Neural cell (in vitro differentiated cells): ENCODE measurements around the gene RAB39B. TPM values are rescaled to one million over a fixed set of nuclear protein-coding genes. Genes with fewer than 3 reads are reported as not detected.

ENCODE experiments used
- H2AFZ ChIP-seq: fragments of 200-600, 300-800 bp; sonication (generic), shearing (Covaris generic); 2 replicates; pipeline ENCODE4 v1.6.0; 2014; ENCODE audit warnings: low read depth, mild to moderate bottlenecking, antibody characterized with exemption, low read length, moderate library complexity
- H3F3A ChIP-seq: fragments of 200-600 bp; shearing (Covaris generic); 2 replicates; pipeline ENCODE4 v1.6.1; 2016; ENCODE audit warnings: mild to moderate bottlenecking, moderate library complexity, mixed read lengths, antibody characterized with exemption, low read length; ENCODE audit not compliant: insufficient read depth, poor library complexity, severe bottlenecking
- H3K27ac ChIP-seq: fragments of 200-600, 300-800 bp; sonication (generic), shearing (Covaris generic); 2 replicates; pipeline ENCODE4 v1.5.1; 2014; ENCODE audit warnings: mild to moderate bottlenecking, low read length, moderate library complexity
- H3K27me3 ChIP-seq: fragments of 300-800, 200-600 bp; sonication (generic), shearing (Covaris generic); 2 replicates; pipeline ENCODE4 v1.6.0; 2014; ENCODE audit warnings: mild to moderate bottlenecking, low read depth, low read length, moderate library complexity; ENCODE audit not compliant: insufficient read depth
- H3K36me3 ChIP-seq: fragments of 300-800, 200-600 bp; sonication (generic), shearing (Covaris generic); 2 replicates; pipeline ENCODE4 v1.5.1; 2014; ENCODE audit warnings: mild to moderate bottlenecking, antibody characterized with exemption, low read length, moderate library complexity; ENCODE audit not compliant: insufficient read depth
- H3K4me2 ChIP-seq: fragments of 300-800, 200-600 bp; sonication (generic), shearing (Covaris generic); 2 replicates; pipeline ENCODE4 v1.6.0; 2014; ENCODE audit warnings: mild to moderate bottlenecking, low read length
- H3K4me3 ChIP-seq: fragments of 300-800, 200-600 bp; sonication (generic), shearing (Covaris generic); 2 replicates; pipeline ENCODE4 v1.5.1; 2014; ENCODE audit warnings: mild to moderate bottlenecking, low read length, moderate library complexity
- H3K79me2 ChIP-seq: fragments of 200-600 bp; shearing (Covaris generic); replicated peaks from 2 replicates; pipeline ENCODE4 v1.6.0; 2014; ENCODE audit warnings: mild to moderate bottlenecking, low read length, moderate library complexity; ENCODE audit not compliant: insufficient read depth
- H3K9ac ChIP-seq: fragments of 300-800, 200-600 bp; sonication (generic), shearing (Covaris generic); 2 replicates; pipeline ENCODE4 v1.6.1; 2016; ENCODE audit warnings: mild to moderate bottlenecking, low read length, mixed read lengths
- H3K9me2 ChIP-seq: fragments of 200-600 bp; shearing (Covaris generic); 2 replicates; pipeline ENCODE4 v1.6.1; 2016; ENCODE audit warnings: mild to moderate bottlenecking, low read length, mixed read lengths; ENCODE audit not compliant: insufficient read depth
- H3K9me3 ChIP-seq: fragments of 200-600, 300-800 bp; sonication (generic), shearing (Covaris generic); 2 replicates; pipeline ENCODE4 v1.6.1; 2016; ENCODE audit warnings: mild to moderate bottlenecking, mixed run types, low read length, moderate library complexity, mixed read lengths
- H4K20me1 ChIP-seq: fragments of 200-600 bp; shearing (Covaris generic); 2 replicates; pipeline ENCODE4 v1.6.1; 2016; ENCODE audit warnings: mild to moderate bottlenecking, mixed run types; ENCODE audit not compliant: insufficient read depth
- CTCF ChIP-seq: fragments of 450-650 bp; IDR thresholded peaks from 2 replicates; pipeline ENCODE4 v1.5.1; 2014; ENCODE audit warnings: antibody characterized with exemption, mild to moderate bottlenecking, moderate library complexity; ENCODE audit not compliant: poor library complexity, severe bottlenecking
- EP300 ChIP-seq: fragments of 450-650 bp; conservative IDR thresholded peaks from 2 replicates; pipeline ENCODE4 v1.6.1; 2014; ENCODE audit warnings: antibody characterized with exemption, mild to moderate bottlenecking, moderate library complexity; ENCODE audit not compliant: poor library complexity, severe bottlenecking
- EZH2 ChIP-seq: fragments of 200-600, 300-800 bp; shearing (Covaris generic), sonication (generic); IDR thresholded peaks from 2 replicates; pipeline ENCODE4 v1.6.1; 2014; ENCODE audit warnings: antibody characterized with exemption, low read length, borderline replicate concordance, mild to moderate bottlenecking; ENCODE audit not compliant: insufficient read depth, poor library complexity, severe bottlenecking
- MXI1 ChIP-seq: fragments of 450-650 bp; conservative IDR thresholded peaks from 2 replicates; pipeline ENCODE4 v1.6.1; 2014; ENCODE audit warnings: antibody characterized with exemption, mild to moderate bottlenecking; ENCODE audit not compliant: poor library complexity, severe bottlenecking
- POLR2AphosphoS5 ChIP-seq: IDR thresholded peaks from 2 replicates; pipeline ENCODE4 v1.6.1; 2012
- RAD21 ChIP-seq: fragments of 450-650 bp; conservative IDR thresholded peaks from 2 replicates; pipeline ENCODE4 v1.6.1; 2014; ENCODE audit warnings: antibody characterized with exemption, mild to moderate bottlenecking, moderate library complexity
- REST ChIP-seq: IDR thresholded peaks from 2 replicates; pipeline ENCODE4 v1.6.1; 2012; ENCODE audit warnings: borderline replicate concordance
- SMC3 ChIP-seq: fragments of 450-650 bp; conservative IDR thresholded peaks from 2 replicates; pipeline ENCODE4 v1.6.1; 2014; ENCODE audit warnings: antibody characterized with exemption, mild to moderate bottlenecking, moderate library complexity; ENCODE audit not compliant: poor library complexity
- TAF1 ChIP-seq: IDR thresholded peaks from 2 replicates; pipeline ENCODE4 v1.6.1; 2012; ENCODE audit warnings: low read depth
- polyA plus RNA-seq: library from polyadenylated mRNA; depleted of rRNA; stranded (reverse); fragments of >200 nt; gene quantifications from 2 replicates; pipeline ENCODE4 v1.2.3, GENCODE V29; 2014

Gene RAB39B
- polyA plus RNA-seq, 1 donor from 2014 or later: 27.4 TPM

- H2AFZ ChIP-seq: peak overlapping the region; percentile 40
- peak overlapping the region; percentile 90 for H3K9ac ChIP-seq
- no peaks in the 10 kb centered on the region for H3F3A ChIP-seq
- no peaks in the 10 kb centered on the region for H3K9me2 ChIP-seq
- H3K36me3 ChIP-seq: no peaks in the 10 kb centered on the region
- no peaks in the 10 kb centered on the region for H3K27me3 ChIP-seq
- H3K27ac ChIP-seq: peak overlapping the region; percentile 93
- TF ChIP-seq CTCF (no peak), RAD21 (peak; percentile 6), POLR2AphosphoS5 (no peak), TAF1 (peak; percentile 3), EZH2 (no peak), EP300 (no peak), SMC3 (no peak), MXI1 (no peak), REST (peak; percentile 89)
- H3K4me2 ChIP-seq: no peak overlapping the region
- peaks cover 35% of the 10 kb centered on the region for H3K79me2 ChIP-seq
- no peaks in the 10 kb centered on the region for H4K20me1 ChIP-seq
- H3K9me3 ChIP-seq: no peaks in the 10 kb centered on the region
- peak overlapping the region; percentile 73 for H3K4me3 ChIP-seq
Observed at GRCh38 chrX:155216940-155217440, 47.3 kb downstream of the RAB39B start.

GRCh38 chrX:155216179-155216939, 47.9 kb downstream of the RAB39B start, which contains the start of gene VBP1:
VBP1 (plus strand) TSS chrX:155216460; CDS start chrX:155216483, 23 bp downstream.
- H3K36me3 ChIP-seq: no peaks in the 10 kb centered on the region
- H3K9ac ChIP-seq: peak within 1 kb of the TSS; percentile 90
- peak within 1 kb of the TSS; percentile 65 for H2AFZ ChIP-seq
- peak within 1 kb of the TSS; percentile 93 for H3K27ac ChIP-seq
- no peaks in the 10 kb centered on the region for H3K27me3 ChIP-seq
- H3K79me2 ChIP-seq: peaks cover 35% of the 10 kb centered on the region
- H3K9me2 ChIP-seq: no peaks in the 10 kb centered on the region
- no peaks in the 10 kb centered on the region for H4K20me1 ChIP-seq
- TF ChIP-seq SMC3 (peak; percentile 34), EP300 (no peak), RAD21 (peak; percentile 8), MXI1 (peak; percentile 32), REST (peak; percentile 21), CTCF (peak; percentile 34), POLR2AphosphoS5 (peak; percentile 83), EZH2 (no peak), TAF1 (peak; percentile 79)
- peak within 1 kb of the TSS; percentile 48 for H3K4me2 ChIP-seq
- no peaks in the 10 kb centered on the region for H3F3A ChIP-seq
- H3K4me3 ChIP-seq: peak within 1 kb of the TSS; percentile 73
- no peaks in the 10 kb centered on the region for H3K9me3 ChIP-seq
